HG03175 (cell line): Measurements from ENCODE around the gene STRA6.

Experiments used
- ATAC-seq: cut with Tn5 transposase; IDR thresholded peaks from one replicate; pipeline ENCODE4 v1.9.1; 2021; ENCODE audit warnings: mild to moderate bottlenecking, moderate library complexity; ENCODE audit not compliant: unreplicated experiment

The STRA6 gene

DNA sequence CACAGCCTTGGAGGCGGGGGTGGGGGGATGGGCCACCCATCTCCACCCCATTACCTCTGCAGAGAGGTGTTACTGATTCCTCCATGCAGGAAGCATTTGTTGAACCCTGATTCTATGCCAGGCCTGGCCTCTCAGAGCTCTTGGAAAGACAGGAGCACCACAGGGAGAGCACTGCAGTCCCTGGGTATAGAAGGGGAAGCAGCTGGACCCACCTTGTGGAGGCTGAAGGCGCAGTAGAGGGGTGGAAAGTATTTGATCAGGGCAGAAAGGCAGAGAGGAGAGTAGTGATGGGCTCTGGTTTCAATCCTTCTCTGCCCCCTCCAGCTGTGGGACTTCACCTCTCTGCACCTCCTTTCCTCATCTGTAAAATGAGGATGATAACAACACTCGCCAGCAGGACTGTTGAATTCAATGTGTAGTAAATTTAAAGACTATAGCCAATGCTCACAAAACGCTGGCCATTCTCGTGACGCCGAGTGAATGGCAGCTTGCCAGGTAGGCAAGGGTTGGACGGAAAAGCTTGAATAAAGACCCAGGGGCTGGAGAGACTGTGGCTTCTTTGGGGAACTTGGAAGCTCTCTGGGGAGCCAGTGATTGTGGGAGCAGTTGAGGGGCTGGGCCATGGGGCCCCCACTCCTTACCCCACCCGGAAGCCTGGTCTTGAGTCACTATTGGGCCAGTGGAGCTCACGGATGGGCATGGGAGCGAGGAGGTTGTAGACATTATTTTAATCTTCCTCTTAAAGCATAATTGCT is 25.6 kb upstream of the STRA6 start:
- ATAC-seq: no peak

DNA sequence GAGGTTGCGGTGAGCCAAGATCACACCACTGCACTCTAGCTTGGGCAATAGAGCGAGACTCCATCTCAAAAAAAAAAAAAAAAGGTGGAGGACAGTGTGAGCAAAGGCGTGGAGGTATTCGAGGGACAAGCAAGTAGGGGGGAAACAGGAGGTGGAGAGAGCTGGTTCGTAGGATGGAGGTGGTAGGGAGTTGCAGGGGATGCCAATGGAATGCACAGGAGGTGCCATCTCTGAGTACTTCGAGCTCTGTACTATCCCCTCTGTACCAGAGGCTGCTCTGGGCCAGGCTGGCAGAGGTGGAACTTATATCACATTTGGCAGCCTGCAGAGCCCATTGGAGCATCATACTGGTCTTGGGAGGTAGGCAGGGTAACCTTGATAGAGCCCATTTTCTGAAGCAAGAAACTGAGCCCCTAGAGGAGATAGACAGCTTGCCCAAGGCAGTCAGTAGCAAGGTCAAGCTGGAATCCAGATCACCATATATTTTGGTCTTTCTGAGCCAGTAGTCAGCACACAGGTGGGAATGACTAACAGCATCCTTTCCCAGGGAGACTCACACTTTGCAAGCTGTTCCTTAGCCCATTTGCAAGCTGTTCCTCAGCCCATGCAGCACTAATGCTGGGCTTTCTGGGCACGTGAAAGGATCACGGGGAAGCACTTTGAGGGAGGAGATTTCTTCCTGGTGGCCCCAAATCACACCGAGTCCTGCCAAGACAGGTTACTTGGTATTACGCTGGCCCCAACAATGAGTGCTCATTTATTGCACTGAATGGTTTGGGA is 24.4 kb upstream of the STRA6 start:
- ATAC-seq: no peak

DNA sequence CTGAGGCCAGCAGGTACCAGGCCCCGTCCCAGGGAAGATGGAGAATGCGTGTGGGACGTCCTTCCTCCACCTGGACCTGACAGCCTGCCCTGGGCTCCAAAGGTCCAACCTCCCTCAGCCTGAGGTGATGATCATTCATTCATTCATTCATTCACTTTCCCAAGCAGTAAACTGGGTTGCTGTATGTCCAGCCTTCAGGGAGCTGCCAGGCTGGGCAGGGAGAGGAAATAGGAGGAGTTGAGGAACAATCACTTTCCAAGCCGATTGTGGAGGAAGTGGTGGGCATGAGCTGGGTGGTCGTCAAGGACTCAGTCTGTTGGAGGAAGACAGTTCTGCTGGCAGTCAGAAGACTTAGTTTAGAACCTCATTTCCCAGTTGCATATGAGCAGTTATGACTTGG is 23.3 kb upstream of the STRA6 start:
- no peak for ATAC-seq

DNA sequence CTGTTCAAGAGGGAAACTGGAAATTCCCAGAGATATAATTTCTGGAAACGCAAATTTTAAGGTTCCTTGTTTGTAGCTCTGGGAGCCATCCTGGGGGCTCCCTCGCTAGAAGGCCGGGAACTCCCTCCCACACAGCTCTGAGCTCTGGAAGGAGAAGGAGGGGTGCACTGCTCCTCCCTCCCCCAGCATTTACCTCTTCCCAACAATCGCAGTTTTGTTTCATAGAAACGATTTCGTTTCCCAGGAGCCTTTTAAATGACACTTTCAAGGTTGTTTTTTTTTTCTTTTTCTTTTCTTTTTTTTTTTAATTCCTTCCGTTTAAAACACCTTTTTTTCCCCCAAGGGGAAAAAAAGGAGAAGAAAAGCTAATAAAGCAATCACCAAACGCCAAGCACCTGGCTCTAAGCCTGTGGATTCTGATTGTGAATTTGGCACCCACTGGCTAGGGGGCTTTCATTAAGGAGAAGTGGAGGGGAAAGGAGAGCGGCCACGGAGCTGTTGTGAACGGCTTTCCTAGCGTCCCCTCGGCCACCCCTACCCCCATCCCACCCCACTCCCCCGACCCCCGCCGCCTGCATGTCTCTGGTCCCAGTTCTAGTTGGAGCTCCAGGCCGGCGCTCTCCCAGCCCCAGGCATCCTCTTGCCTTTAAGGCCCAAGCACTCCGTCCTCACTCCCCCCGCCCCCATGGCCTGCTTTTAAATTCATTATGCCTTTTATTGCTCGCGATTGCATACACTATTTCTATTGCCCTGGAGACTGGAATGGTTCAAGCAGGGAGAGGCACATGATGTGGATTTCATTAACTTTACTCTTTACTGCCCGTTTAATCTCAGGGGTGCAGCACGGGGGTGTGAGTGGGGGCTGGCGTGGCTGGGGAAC is 19.9 kb upstream of the STRA6 start:
- no peak for ATAC-seq

DNA sequence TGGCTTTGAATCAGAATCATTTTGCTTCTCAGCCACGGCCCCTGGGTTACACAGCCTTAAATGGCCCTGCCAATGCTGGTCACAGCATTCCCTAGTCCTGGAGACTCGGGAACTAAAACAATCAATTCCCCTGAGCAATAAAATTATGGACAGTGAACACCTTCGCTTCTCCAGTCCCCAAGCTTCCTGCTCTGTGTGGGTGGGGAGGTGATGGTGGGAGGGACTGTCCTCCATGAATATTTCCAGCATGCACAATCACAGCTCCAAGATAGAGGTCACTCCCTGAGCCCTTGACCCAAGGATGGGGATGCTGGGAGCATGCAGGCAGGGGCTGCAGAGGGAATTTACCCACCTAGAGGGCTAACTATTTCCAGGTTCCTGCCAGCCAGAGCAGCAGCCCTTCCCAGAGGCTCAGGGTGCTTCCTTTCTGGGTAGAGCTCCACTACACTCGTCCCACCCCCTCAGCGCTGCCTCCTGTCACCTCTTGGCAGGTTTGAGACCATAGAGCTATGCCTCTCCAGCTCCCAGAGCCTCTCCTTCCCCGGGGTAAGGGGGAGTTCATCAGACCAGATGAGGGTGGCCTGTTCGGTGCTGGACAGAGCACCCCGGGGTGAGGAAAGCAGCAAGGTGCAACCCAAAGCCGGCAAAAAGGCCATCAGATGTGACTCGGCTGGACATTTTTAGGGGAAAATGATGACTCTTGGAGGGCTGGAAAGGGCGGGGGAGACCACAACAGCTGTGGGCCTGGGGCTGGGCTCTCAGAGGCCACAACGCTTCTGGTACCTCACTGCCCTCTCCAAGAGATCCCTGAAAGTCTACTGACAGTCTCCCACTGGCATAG is 19.0 kb upstream of the STRA6 start:
- ATAC-seq: no peak

DNA sequence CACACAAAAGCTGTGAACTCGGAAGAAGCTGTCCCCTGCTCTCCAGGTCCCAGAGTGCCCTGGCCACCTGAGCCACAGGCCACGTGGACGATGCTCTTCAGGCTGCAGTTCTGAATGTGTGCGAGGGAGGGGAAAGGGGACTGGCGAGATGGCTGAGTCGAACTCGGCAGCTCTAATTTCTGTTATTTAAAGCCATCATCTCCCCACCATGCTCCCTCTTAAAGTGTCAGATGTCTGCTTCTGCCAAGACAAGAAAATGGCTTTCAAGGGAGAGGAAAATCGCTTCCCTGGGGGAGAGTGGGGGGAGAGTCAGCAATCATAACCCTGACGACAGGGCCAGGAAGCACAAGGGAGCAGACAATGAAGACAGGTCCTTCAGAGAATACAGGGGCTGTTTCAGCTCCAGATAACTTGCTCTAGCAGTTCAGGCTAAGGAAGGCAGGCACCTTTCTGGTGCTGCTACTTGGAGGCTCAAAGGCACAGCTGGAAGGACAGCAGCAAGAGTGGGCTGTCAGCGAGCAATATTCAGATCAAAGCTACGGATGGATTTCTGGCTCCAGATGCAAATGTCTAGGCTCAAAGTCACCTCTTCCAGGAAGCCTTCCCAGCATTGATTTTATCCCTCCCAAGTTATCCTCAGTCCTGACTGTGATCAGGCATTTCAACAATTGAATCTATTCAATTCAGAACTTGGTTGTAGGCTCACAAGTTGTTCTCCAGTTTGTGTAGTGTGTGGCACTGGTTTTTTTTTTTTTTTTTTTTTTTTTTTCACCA is 18.1 kb upstream of the STRA6 start:
- no peak for ATAC-seq

DNA sequence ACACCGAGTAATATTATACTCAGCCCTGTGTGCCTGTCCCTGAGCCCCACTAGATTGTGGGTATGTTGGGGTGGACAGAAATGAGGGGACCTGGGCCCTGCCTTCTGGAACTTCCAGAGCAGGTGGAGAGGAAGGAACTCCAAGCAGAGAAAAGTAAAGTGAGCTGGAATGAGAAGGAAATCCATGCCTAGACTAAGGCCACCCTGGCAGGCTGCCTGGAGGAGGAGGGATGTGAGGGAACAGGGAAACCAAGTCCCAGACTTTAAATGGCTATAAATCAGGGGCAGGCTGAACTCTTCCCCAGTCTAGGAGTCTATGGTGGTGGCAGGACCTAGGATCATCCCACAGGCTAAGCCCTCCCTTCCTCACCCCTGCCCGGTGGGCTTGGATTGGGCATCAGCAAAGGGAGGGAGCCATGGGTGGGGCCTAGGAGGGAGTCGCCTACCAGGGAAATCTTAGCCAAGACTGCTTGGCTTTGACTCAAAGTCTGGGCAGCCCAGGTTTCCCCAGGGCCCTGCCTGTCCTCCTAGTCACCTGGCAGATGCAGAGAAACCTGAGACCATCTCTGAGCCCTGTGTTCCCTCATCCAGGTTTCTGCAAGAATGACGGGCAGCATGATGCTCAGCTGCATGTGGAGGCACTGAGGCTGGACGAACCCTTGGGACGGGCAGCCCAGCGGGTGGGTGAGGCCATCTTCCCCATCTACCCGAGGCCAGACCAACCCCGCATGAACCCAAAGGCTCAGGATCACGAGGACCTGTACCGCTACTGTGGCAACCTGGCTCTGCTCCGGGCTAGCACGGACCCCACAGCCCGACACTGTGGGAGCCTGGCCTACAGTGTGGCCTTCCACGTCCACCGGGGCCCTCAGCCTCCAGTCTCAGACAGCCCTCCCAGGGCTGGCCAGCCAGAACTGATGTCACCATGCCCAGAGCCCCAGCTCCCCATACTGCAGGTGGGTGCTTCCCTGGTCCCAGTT is 15.6 kb upstream of the STRA6 start:
- ATAC-seq: no peak

DNA sequence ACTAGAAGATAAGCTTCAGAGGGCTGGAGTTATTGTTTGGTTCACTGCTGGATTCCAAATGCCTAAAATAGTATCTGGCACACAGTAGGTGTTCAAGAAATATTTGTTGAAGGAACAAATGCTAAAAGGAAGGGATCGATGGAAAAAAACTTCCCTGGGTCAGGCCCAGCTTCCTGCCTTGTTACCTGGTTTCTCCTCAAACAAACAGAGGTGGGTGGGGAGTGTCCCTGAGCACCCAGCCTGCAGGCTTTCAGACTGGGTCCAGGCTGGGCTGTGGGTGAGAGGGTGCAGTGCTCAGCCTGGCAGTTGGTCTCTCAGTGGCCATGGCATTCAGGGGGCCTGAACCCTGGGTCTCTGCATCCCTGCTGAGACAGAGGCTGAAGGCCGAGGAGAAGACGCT is 14.4 kb upstream of the STRA6 start:
- ATAC-seq: no peak

DNA sequence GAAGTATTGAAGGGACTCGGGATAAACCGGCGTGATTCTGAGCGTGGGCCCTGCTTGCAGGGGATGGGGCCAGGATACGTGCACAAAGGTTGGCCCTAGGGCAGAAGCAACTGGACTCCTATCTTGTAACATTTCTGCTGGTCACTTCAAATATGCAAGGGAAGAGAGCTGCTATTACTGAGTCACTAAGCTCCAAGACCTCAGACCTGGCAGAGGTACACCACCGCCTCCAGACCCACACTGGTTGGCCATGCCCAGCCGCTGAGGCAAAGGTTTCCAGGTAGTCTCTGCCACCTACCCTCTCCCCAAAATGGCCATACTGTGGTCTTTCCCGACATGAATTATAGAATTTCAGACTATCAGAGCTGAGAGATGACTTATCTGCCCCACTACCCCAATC is 13.4 kb upstream of the STRA6 start:
- no peak for ATAC-seq

DNA sequence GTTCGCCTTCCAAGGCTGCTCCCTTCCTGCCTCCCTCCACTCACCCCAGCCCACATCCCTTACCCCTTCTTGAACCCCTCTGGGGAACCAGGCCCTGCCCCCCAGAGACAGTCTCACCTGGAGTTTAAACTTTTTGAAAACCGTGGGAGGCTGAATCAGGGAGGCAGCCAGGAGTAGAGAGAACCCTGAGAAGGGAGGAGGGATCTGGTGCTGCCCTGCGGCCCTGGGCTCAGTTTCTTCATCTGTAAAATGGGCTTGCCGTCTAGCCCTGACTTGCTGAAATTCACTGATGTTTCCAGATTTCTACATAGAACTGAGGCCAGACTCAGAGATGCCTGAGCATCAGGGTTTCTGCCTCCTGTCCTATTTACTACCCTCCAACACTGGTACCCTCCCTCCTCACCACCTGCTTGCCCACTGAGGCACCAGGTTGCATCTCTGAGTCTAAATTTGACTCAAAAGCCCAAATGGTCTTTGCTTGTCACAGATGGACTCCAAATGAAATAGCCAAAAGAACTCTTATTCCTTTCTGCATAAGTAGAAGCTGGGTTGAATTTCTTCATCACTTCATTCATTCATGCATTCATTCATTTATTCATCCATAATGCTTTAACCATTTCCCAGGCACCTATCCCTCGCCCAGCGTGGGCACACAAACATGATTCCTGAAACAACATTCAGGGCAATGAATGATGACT is 11.9 kb upstream of the STRA6 start:
- ATAC-seq: no peak

DNA sequence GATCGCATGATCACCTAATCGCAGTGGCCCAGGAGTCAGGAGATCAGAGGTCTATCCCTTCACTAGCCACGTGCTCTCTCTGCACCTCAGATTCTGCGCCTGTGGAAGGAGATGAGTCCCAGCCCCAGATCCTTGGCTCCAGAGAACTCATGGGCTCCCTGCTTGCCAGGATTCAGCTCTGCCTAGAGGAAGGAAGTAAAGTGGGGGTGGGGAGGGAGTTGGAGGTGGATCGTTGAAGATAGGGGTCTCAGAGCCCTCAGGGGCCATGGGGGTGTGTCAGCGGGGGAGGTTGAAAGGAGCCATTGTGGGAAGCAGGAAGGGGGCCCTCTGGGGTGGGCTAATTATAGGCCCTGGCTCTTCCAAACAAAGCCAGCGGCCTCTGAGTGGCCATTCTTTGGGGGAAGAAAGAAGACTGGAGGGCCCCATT is 11.3 kb upstream of the STRA6 start:
- no peak for ATAC-seq

DNA sequence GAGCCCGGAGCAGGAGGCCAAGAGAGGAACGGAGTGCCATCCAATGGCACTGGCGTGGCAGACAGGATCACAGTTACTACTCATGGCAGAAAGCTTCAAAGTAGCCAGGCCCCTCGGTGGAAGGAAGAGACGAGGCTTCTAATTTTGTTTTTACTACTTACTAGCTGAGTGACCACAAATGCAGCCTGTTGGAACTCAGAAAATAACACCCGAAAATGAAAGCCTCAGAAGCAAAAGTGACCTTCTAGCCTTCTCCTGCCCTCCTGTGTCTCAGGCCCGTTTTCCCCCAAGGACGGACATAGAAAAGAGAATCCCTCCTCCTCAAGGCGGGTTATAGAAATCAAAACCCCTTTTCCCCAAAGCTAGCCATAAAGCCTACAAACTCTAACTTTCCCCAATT is 9.9 kb upstream of the STRA6 start:
- ATAC-seq: no peak

DNA sequence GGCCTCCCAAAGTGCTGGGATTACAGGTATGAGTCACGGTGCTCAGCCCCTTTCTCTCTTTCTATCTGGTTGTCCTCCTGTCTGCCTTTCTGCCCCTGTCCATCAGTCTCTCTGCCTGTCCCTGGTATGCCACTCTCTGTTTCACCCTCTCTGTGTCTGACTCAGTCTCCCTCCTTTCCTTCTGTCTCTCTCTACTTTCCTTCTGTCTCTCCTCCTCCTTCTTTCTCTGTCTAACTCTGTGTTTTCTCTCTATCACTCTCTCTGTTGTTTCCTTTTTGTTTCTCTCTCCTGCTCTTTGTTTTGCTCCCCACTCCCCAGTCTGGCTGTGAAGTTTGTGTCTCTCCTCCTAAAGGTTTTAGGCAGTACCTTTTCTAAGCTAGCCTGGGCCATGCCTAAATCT is 9.1 kb upstream of the STRA6 start:
- no peak for ATAC-seq

DNA sequence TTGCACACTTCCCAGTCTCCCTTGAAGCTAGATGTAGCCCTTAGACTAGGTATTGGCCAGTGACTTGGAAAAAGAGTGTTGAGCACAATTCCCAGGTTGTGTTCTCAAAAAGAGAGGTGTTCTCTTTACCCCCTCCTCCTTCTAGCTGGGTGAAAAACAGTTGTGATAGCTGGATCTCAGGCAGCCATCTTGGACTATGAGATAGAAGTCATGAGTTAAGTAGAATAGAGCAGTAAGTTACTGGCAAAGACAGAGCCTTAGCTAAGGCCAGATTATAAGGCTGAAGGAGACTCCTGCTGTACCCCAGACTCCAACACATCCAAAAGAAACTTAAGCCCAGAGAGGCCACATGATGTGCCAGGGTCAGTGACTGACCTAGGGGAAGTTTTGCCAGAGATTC is 8.1 kb upstream of the STRA6 start:
- no peak for ATAC-seq

DNA sequence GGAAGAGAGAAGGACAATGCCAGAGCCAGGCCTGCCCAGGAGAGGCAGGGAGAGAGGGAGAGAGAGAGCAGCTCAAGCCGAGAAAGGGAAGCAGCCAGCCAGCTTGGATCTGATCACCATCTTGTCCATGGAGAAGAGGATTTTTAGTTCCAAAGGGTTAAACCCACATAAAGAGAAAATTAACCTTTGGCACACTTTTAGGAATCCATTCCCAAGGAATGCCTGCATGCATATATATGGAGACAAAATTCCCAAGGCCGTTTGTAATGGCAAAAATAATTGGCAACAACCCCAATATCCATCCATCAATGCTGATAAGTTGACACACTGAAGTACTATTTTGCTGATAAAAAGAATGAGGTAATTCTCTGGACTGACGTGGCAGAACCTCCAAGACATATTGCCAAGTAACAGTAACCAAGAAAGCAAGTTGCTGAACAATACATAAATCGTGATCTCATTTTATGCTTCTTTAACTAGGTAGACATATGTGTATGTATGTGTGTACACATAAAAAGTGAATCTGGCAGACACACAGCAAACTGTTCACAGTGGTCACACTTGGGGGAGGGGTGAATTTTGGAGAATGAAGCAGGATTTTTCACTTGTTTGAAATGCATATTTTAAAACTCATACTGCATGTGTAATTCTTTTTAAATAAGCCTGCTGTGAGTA is 7.5 kb upstream of the STRA6 start:
- no peak for ATAC-seq

DNA sequence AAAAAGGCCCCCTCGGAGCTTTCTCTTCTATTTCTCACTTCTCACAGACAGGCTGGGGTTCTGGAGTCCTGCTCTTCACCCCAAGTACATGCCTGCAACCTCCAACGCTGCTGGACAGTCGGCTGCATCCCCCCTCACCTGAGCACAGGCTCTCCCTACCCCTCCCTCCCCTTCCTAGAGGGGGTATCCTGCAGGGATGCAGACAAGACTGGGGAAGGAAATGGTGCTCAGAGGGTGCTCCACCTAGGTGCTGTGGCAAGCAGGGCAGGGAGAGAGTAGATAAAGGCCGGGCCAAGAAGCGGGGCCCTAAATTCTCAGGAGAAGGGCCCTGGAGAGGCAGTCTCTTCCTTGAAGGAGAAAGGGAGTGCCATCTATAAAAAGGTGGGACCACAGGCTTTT is 7.0 kb upstream of the STRA6 start:
- no peak for ATAC-seq

DNA sequence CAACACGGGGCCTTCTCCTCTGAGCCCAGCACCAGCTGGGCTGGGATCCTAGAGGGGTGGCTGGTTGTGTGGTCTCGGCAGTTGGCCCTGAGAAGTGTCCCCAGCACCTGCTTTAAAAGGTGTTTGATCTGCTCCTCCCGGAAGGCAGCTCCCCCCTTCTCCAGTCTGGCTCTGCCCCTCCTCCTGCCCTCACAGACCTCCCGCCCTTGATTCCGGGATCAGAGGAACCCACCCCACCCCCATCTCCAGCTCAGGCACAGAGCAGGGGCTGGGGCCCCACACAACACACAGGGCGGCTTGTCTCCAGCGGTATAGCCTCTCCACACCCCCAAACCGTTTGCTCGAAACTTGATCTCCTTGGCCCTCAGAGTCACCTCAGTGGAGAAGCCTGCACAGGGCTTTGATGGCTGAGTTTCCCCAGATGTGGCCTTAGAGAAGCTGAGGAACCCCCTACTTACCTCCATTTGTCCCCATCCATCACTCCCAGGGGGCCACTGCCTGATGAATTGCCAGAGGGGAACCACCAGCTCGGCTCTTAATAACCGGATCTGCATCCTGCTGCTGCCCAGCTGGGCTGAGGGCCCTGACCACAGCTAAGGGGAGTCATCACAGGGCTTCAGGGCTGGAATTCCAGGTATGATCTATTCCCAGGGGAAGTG is 6.4 kb upstream of the STRA6 start:
- no peak for ATAC-seq
